K562 (cell line): ENCODE data around the gene EIF2S3. TPM values are rescaled to one million over a fixed set of nuclear protein-coding genes. Genes with fewer than 3 reads are reported as not detected.

Source experiments
- NCOA4 ChIP-seq: fragments of 450-650 bp; IDR thresholded peaks from 2 replicates; pipeline ENCODE4 v1.6.1; 2018; ENCODE audit warnings: mild to moderate bottlenecking; ENCODE audit not compliant: partially characterized antibody
- NONO ChIP-seq, 2 experiments: fragments of 200-400 bp in 1 of 2; fragments of 450-650 bp in 1 of 2; formaldehyde crosslinking in 1 of 2; IDR thresholded peaks; 2 replicates each; pipeline ENCODE4 v1.6.1; 2017; ENCODE audit warnings: low read depth in 2 of 2, mild to moderate bottlenecking in 2 of 2, moderate library complexity in 2 of 2, low read length in 1 of 2
- PTRF ChIP-seq: fragments of 450-650 bp; IDR thresholded peaks from 2 replicates; pipeline ENCODE4 v1.6.1; 2016; ENCODE audit warnings: mild to moderate bottlenecking, missing genetic modification characterization, missing compliant biosample characterization
- RNF219 ChIP-seq: fragments of 250-450 bp; sonication (Bioruptor Pico); IDR thresholded peaks from 2 replicates; pipeline ENCODE4 v1.5.0; 2022; ENCODE audit warnings: mild to moderate bottlenecking
- STAT5B ChIP-seq: fragments of 250-450 bp; sonication (Bioruptor Pico); IDR thresholded peaks from 2 replicates; pipeline ENCODE4 v1.8.0; 2021; ENCODE audit warnings: mild to moderate bottlenecking, inconsistent platforms
- SUPT5H ChIP-seq: fragments of 450-650 bp; IDR thresholded peaks from 2 replicates; pipeline ENCODE4 v1.6.1; 2016
- ZBTB40 ChIP-seq, 2 experiments: fragments of 450-650 bp in 1 of 2; sonication (generic) in 1 of 2; formaldehyde crosslinking in 1 of 2; IDR thresholded peaks; 2 replicates each; pipeline versions ENCODE4 v1.7.1 to v1.9.0; 2016 to 2022; ENCODE audit warnings: inconsistent platforms in 1 of 2, mild to moderate bottlenecking in 1 of 2, missing genetic modification reagents in 1 of 2
- ZNF347 ChIP-seq: fragments of 450-650 bp; formaldehyde crosslinking; IDR thresholded peaks from 2 replicates; pipeline ENCODE4 v1.4.0; 2020; ENCODE audit warnings: low read depth, mild to moderate bottlenecking, moderate library complexity
- polyA plus RNA-seq, 8 experiments: library from polyadenylated mRNA; depleted of rRNA in 4 of 8; stranded (reverse) in 5 of 8; unstranded in 3 of 8; fragments of >200 nt; fragmentation: Nextera tagmentation in 2 of 8; fragmentation: Illumina TruSeq in 1 of 8; extraction: Ambion mirVana in 2 of 8; extraction: Trizol in 1 of 8; gene quantifications; 2 replicates each; pipeline versions ENCODE4 v1.2.1 to v1.2.3, GENCODE V29; 2011 to 2014; ENCODE audit warnings: inconsistent platforms in 1 of 8, missing spikeins in 1 of 8
- total RNA-seq, 7 experiments: library from RNA; depleted of rRNA in 6 of 7; stranded (reverse); fragments of >200 nt in 6 of 7; fragmentation: Illumina TruSeq in 2 of 7; extraction: Trizol in 2 of 7; gene quantifications; 2 replicates each; pipeline versions ENCODE4 v1.2.1 to v1.2.3, GENCODE V29; 2011 to 2021; ENCODE audit warnings: low replicate concordance in 1 of 7
- TF ChIP-seq, protein P1 (sequence below): sonication (generic); formaldehyde crosslinking; IDR thresholded peaks from 2 replicates; pipeline ENCODE4 v1.5.0; 2020; ENCODE audit warnings: missing genetic modification reagents
- TF ChIP-seq, protein P2 (sequence below), 2 experiments: IDR thresholded peaks; 2 replicates each; pipeline ENCODE4 v1.6.1; 2011; ENCODE audit warnings: borderline replicate concordance in 1 of 2, control low read depth in 1 of 2, low read depth in 1 of 2, low read length in 1 of 2, mild to moderate bottlenecking in 1 of 2, mixed read lengths in 1 of 2, moderate library complexity in 1 of 2; ENCODE audit not compliant: insufficient read depth in 1 of 2, insufficient read length in 1 of 2, poor library complexity in 1 of 2, severe bottlenecking in 1 of 2; ENCODE audit errors: extremely low read depth in 1 of 2
- TF ChIP-seq, protein P3 (sequence below): fragments of 250-450 bp; sonication (Bioruptor Pico); IDR thresholded peaks from 2 replicates; pipeline ENCODE4 v1.6.1; 2021; ENCODE audit warnings: mild to moderate bottlenecking

Gene EIF2S3
- total and polyA plus RNA-seq, 9 of the 15 experiments (the other 6 are each of a cell fraction or from before 2014, with no cell fraction given), result 148 to 439 (median 275) TPM

- TF ChIP-seq ZBTB40 (IDR thresholded peaks at IDR 0.05), result no peak
- no peak for TF ChIP-seq ZBTB40 (CRISPR knock-in tag; IDR thresholded peaks at IDR 0.05)
- peak in 1 of 2 experiments; percentile 94; a peak in 2 of 4 replicates for TF ChIP-seq NONO (IDR thresholded peaks at IDR 0.05; ENCODE audit: low read depth in 2 of 2, low read length in 1 of 2)
- TF ChIP-seq, protein P1, sequence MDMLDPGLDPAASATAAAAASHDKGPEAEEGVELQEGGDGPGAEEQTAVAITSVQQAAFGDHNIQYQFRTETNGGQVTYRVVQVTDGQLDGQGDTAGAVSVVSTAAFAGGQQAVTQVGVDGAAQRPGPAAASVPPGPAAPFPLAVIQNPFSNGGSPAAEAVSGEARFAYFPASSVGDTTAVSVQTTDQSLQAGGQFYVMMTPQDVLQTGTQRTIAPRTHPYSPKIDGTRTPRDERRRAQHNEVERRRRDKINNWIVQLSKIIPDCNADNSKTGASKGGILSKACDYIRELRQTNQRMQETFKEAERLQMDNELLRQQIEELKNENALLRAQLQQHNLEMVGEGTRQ, result no peak
- TF ChIP-seq, protein P2, sequence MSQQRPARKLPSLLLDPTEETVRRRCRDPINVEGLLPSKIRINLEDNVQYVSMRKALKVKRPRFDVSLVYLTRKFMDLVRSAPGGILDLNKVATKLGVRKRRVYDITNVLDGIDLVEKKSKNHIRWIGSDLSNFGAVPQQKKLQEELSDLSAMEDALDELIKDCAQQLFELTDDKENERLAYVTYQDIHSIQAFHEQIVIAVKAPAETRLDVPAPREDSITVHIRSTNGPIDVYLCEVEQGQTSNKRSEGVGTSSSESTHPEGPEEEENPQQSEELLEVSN (IDR thresholded peaks at IDR 0.05; ENCODE audit: borderline replicate concordance in 1 of 2, extremely low read depth in 1 of 2, insufficient read depth in 1 of 2, insufficient read length in 1 of 2, low read depth in 1 of 2, low read length in 1 of 2, poor library complexity in 1 of 2, severe bottlenecking in 1 of 2), result peak; percentile 35 to 64
- TF ChIP-seq PTRF (tag), result no peak
- no peak for TF ChIP-seq ZNF347 (CRISPR knock-in tag)
- TF ChIP-seq RNF219 (CRISPR knock-in tag), result no peak
- TF ChIP-seq STAT5B (CRISPR knock-in tag), result no peak
- TF ChIP-seq NCOA4, result no peak
- TF ChIP-seq SUPT5H, result peak; percentile 71
- TF ChIP-seq, protein P3, sequence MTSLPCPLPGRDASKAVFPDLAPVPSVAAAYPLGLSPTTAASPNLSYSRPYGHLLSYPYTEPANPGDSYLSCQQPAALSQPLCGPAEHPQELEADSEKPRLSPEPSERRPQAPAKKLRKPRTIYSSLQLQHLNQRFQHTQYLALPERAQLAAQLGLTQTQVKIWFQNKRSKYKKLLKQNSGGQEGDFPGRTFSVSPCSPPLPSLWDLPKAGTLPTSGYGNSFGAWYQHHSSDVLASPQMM (CRISPR knock-in tag), result no peak
These were observed 29.7 kb upstream of the EIF2S3 start (continued) for GRCh38 chrX:24024819-24025740.
